Sigmoid colon (tissue), 7 donors: ENCODE data around the gene LUM. TPM values are rescaled to one million over a fixed set of nuclear protein-coding genes. Genes with fewer than 3 reads are reported as not detected.

Experiments
- DNase-seq: peaks from one replicate; pipeline ENCODE4 v3.0.0-alpha.2; 2019
- H3K27ac ChIP-seq, 4 donors: fragments of 200-600 bp; sonication (generic); one replicate each; pipeline ENCODE4 v1.5.1; 2016 to 2019; ENCODE audit warnings: mild to moderate bottlenecking in 1 of 4
- H3K27me3 ChIP-seq, 3 donors: fragments of 200-600 bp; sonication (generic); one replicate each; pipeline ENCODE4 v1.5.1; 2019; ENCODE audit warnings: mild to moderate bottlenecking in 1 of 3
- H3K36me3 ChIP-seq, 4 donors: fragments of 200-600 bp; sonication (generic); one replicate each; pipeline ENCODE4 v1.5.1; 2016 to 2019
- H3K4me1 ChIP-seq, 4 donors: fragments of 200-600 bp; sonication (generic); one replicate each; pipeline ENCODE4 v1.5.1; 2017 to 2019
- H3K4me3 ChIP-seq, 4 donors: fragments of 200-600 bp; sonication (generic); one replicate each; pipeline ENCODE4 v1.5.1; 2017 to 2019; ENCODE audit warnings: mild to moderate bottlenecking in 2 of 4, moderate library complexity in 1 of 4
- H3K9me3 ChIP-seq, 4 donors: fragments of 200-600 bp in 3 of 4; sonication (generic) in 3 of 4; one replicate each; pipeline versions ENCODE4 v1.5.1 to v1.6.1; 2013 to 2019
- EP300 ChIP-seq, 4 donors: sonication (generic); formaldehyde crosslinking; IDR thresholded peaks; one replicate each; pipeline ENCODE4 v1.6.1; 2017; ENCODE audit warnings: antibody characterized with exemption in 4 of 4
- POLR2A ChIP-seq, 2 donors: fragments of 450-650 bp; IDR thresholded peaks; one replicate each; pipeline ENCODE4 v1.6.1; 2016; ENCODE audit warnings: antibody characterized with exemption in 2 of 2, mild to moderate bottlenecking in 2 of 2, moderate library complexity in 2 of 2
- POLR2AphosphoS5 ChIP-seq, 4 donors: sonication (generic); formaldehyde crosslinking; IDR thresholded peaks; one replicate each; pipeline ENCODE4 v1.6.1; 2017; ENCODE audit warnings: antibody characterized with exemption in 4 of 4
- WGBS, 2 donors: extraction: QIAGEN DNeasy Blood & Tissue Kit; methylation state at CpG; one replicate each; pipeline ENCODE4 v1.1.7; 2013; 5-methylcytosine and 5-hydroxymethylcytosine counted together
- intact Hi-C: fragments of 100-400 bp; cut with DNase I; formaldehyde crosslinking; loops from one replicate; pipeline ENCODE4 v1.15.1; 2023
- polyA plus RNA-seq, 3 donors: library from polyadenylated mRNA; stranded (reverse); fragments of 200-250 nt; gene quantifications; one replicate each; pipeline ENCODE4 v1.2.3, GENCODE V29; 2013
- total RNA-seq, 4 donors: library from RNA; depleted of rRNA; stranded (reverse); fragments of >200 nt; gene quantifications; one replicate each; pipeline ENCODE4 v1.1.0, GENCODE V29; 2016
- TF ChIP-seq, protein P1 (sequence below), 4 experiments: fragments of 450-650 bp in 3 of 4; fragments of 200-600 bp in 1 of 4; IDR thresholded peaks; one replicate each; pipeline ENCODE4 v1.5.1; 2016 to 2019; ENCODE audit warnings: antibody characterized with exemption in 4 of 4, mild to moderate bottlenecking in 3 of 4, moderate library complexity in 2 of 4
- donor health status: healthy with polysubstance abuse.
- donor health status: Bipolar disorder and iron deficiency.
- donor health status: healthy.

The LUM gene
- total and polyA plus RNA-seq, 7 donors, result 16.6 to 363 (median 88.4) TPM

- H3K27me3 ChIP-seq, result no peaks in the 10 kb centered on the region
- 80% methylated on average over 3 of the region's 3 CpGs for WGBS, 2 donors
- H3K9me3 ChIP-seq, result no peaks in the 10 kb centered on the region
- no peaks in the 10 kb centered on the region for H3K36me3 ChIP-seq
- intact Hi-C loops, result no loop called here
- peaks cover 0 to 12% (median 0%) of the 10 kb centered on the region in 4 donors for H3K4me1 ChIP-seq
- H3K27ac ChIP-seq, result no peak overlapping the region
- DNase-seq, result no peak
- TF ChIP-seq POLR2AphosphoS5 (IDR thresholded peaks at IDR 0.05) (no peak), POLR2A (IDR thresholded peaks at IDR 0.05) (no peak), EP300 (IDR thresholded peaks at IDR 0.05) (no peak)
- TF ChIP-seq, protein P1, sequence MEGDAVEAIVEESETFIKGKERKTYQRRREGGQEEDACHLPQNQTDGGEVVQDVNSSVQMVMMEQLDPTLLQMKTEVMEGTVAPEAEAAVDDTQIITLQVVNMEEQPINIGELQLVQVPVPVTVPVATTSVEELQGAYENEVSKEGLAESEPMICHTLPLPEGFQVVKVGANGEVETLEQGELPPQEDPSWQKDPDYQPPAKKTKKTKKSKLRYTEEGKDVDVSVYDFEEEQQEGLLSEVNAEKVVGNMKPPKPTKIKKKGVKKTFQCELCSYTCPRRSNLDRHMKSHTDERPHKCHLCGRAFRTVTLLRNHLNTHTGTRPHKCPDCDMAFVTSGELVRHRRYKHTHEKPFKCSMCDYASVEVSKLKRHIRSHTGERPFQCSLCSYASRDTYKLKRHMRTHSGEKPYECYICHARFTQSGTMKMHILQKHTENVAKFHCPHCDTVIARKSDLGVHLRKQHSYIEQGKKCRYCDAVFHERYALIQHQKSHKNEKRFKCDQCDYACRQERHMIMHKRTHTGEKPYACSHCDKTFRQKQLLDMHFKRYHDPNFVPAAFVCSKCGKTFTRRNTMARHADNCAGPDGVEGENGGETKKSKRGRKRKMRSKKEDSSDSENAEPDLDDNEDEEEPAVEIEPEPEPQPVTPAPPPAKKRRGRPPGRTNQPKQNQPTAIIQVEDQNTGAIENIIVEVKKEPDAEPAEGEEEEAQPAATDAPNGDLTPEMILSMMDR (IDR thresholded peaks at IDR 0.05), result no peak
- H3K4me3 ChIP-seq, result no peak overlapping the region
Measured at GRCh38 chr12:91065396-91065795, 45.9 kb downstream of the LUM start.

- Histone ChIP-seq H3K4me1 (peaks cover 0 to 12% (median 0%) of the 10 kb centered on the region in 4 donors), H3K36me3 (no peaks in the 10 kb centered on the region), H3K4me3 (no peak overlapping the region), H3K27ac (no peak overlapping the region), H3K9me3 (no peaks in the 10 kb centered on the region), H3K27me3 (no peaks in the 10 kb centered on the region)
- intact Hi-C loops, result no loop called here
- 71 to 76% methylated on average over 3 of the region's 3 CpGs for WGBS, 2 donors
- no peak for DNase-seq
- TF ChIP-seq POLR2AphosphoS5 (IDR thresholded peaks at IDR 0.05) (no peak), POLR2A (IDR thresholded peaks at IDR 0.05) (no peak), EP300 (IDR thresholded peaks at IDR 0.05) (no peak)
- TF ChIP-seq, protein P1 (IDR thresholded peaks at IDR 0.05), result no peak
Measured at GRCh38 chr12:91064640-91065039, 46.7 kb downstream of the LUM start.

- intact Hi-C loops, result no loop called here
- Histone ChIP-seq H3K4me1 (peaks cover 0 to 12% (median 0%) of the 10 kb centered on the region in 4 donors), H3K9me3 (no peaks in the 10 kb centered on the region), H3K4me3 (no peak overlapping the region), H3K27ac (no peak overlapping the region), H3K27me3 (no peaks in the 10 kb centered on the region), H3K36me3 (no peaks in the 10 kb centered on the region)
- DNase-seq, result no peak
- TF ChIP-seq POLR2AphosphoS5 (IDR thresholded peaks at IDR 0.05) (no peak), EP300 (IDR thresholded peaks at IDR 0.05) (no peak)
- 90 to 91% methylated on average over 1 of the region's 1 CpG for WGBS, 2 donors
Measured at GRCh38 chr12:91061091-91061490, 50.2 kb downstream of the LUM start.

GRCh38 chr12:91059211-91059610, 52.1 kb downstream of the LUM start:
- Histone ChIP-seq H3K27ac (no peak overlapping the region), H3K9me3 (no peaks in the 10 kb centered on the region), H3K36me3 (no peaks in the 10 kb centered on the region), H3K27me3 (no peaks in the 10 kb centered on the region), H3K4me3 (no peak overlapping the region), H3K4me1 (peaks cover 0 to 9% (median 2%) of the 10 kb centered on the region in 4 donors)
- intact Hi-C loops, result no loop called here
- DNase-seq, result no peak
- TF ChIP-seq, protein P1 (IDR thresholded peaks at IDR 0.05), result no peak
- TF ChIP-seq EP300 (IDR thresholded peaks at IDR 0.05) (no peak), POLR2A (IDR thresholded peaks at IDR 0.05) (no peak), POLR2AphosphoS5 (IDR thresholded peaks at IDR 0.05) (no peak)

- Histone ChIP-seq H3K36me3 (no peaks in the 10 kb centered on the region), H3K27ac (no peak overlapping the region), H3K27me3 (no peaks in the 10 kb centered on the region), H3K4me3 (no peak overlapping the region), H3K9me3 (no peaks in the 10 kb centered on the region), H3K4me1 (peaks cover 0 to 9% (median 5%) of the 10 kb centered on the region in 4 donors)
- TF ChIP-seq, protein P1 (IDR thresholded peaks at IDR 0.05), result no peak
- no peak for TF ChIP-seq POLR2AphosphoS5 (IDR thresholded peaks at IDR 0.05)
- 65 to 78% methylated on average over 1 of the region's 1 CpG for WGBS, 2 donors
- DNase-seq, result no peak
- intact Hi-C loops, result no loop called here
Measured at GRCh38 chr12:91058786-91059185, 52.5 kb downstream of the LUM start.
